Measurements from ENCODE around the gene CBX3. TPM values are rescaled to one million over a fixed set of nuclear protein-coding genes. Genes with fewer than 3 reads are reported as not detected.

CBX3 gene
- total RNA-seq, 1 donor from 2014 or later, result 148 TPM

DNA sequence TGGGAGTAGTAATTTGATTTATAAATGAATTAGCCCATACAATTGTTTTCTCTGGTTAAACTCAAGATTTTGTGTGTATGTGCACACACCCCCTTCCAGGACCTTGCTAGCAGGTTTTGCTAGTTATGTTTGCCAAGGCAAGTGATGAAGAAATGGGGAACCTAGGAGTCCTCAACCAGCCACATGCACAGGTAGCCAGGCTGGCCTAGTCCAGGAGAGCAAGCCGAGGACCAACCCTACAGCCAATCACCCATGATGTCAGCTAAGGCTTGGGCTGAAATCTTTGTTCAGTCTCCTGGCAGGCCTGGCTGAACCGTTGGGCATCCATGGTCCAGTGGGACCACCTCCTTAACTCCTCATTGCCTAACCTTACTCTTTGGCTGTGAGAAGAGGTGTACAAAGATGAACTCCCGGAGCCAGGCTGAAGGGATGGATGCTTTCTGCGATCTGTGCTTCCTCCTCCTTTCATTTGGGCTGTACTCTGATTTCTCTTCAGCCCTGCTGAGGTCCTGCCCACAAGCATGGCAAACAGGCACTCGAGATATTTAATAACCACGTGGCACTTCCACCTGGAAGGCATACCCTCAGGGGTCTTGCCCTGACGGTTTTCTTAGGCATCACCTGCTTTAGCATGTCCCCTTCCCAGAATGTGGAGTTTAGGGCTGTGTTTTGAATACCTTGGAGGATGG, 23.1 kb upstream of the CBX3 start:
- DNase-seq (ENCODE audit: low read depth) (no peak), FAIRE-seq (no peak)
- Mint-ChIP-seq H3K4me3 (ENCODE audit: unreplicated experiment) (no peak overlapping the region), H3K9me3 (ENCODE audit: unreplicated experiment) (no peaks in the 10 kb centered on the region), H3K4me1 (ENCODE audit: low read depth, unreplicated experiment) (peaks cover 6% of the 10 kb centered on the region), H3K36me3 (ENCODE audit: low read depth, unreplicated experiment) (peaks cover 9% of the 10 kb centered on the region), H3K27me3 (ENCODE audit: low read depth, unreplicated experiment) (no peaks in the 10 kb centered on the region), H3K27ac (ENCODE audit: unreplicated experiment) (peak overlapping the region; percentile 53)
- no peaks in the 10 kb centered on the region for H3K36me3 ChIP-seq (ENCODE audit: insufficient read depth, low read length)
- no peak overlapping the region for H3K4me3 ChIP-seq (ENCODE audit: insufficient read depth, low read depth, low read length)
- H3K27ac ChIP-seq (ENCODE audit: low read depth, low read length), result no peak overlapping the region
- no peak for TF ChIP-seq EZH2 (IDR thresholded peaks at IDR 0.05; ENCODE audit: insufficient read depth, low read length)
- TF ChIP-seq, protein P1, sequence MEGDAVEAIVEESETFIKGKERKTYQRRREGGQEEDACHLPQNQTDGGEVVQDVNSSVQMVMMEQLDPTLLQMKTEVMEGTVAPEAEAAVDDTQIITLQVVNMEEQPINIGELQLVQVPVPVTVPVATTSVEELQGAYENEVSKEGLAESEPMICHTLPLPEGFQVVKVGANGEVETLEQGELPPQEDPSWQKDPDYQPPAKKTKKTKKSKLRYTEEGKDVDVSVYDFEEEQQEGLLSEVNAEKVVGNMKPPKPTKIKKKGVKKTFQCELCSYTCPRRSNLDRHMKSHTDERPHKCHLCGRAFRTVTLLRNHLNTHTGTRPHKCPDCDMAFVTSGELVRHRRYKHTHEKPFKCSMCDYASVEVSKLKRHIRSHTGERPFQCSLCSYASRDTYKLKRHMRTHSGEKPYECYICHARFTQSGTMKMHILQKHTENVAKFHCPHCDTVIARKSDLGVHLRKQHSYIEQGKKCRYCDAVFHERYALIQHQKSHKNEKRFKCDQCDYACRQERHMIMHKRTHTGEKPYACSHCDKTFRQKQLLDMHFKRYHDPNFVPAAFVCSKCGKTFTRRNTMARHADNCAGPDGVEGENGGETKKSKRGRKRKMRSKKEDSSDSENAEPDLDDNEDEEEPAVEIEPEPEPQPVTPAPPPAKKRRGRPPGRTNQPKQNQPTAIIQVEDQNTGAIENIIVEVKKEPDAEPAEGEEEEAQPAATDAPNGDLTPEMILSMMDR (IDR thresholded peaks at IDR 0.05; ENCODE audit: insufficient read depth, low read depth, low read length), result no peak
- no peaks in the 10 kb centered on the region for H3K9me3 ChIP-seq (ENCODE audit: insufficient read depth, low read depth, low read length)
- no peaks in the 10 kb centered on the region for H3K79me2 ChIP-seq (ENCODE audit: insufficient read depth, low read length)
- H3K9ac ChIP-seq (ENCODE audit: low read length), result no peak overlapping the region
- H3K27me3 ChIP-seq (ENCODE audit: insufficient read depth, low read length), result no peaks in the 10 kb centered on the region
- H4K20me1 ChIP-seq (ENCODE audit: insufficient read depth, low read length), result peaks cover 31% of the 10 kb centered on the region
- H3K4me2 ChIP-seq (ENCODE audit: low read length), result no peak overlapping the region
- no peak overlapping the region for H2AFZ ChIP-seq (ENCODE audit: low read depth, low read length)
- no peaks in the 10 kb centered on the region for H3K4me1 ChIP-seq (ENCODE audit: insufficient read depth, low read length)

DNA sequence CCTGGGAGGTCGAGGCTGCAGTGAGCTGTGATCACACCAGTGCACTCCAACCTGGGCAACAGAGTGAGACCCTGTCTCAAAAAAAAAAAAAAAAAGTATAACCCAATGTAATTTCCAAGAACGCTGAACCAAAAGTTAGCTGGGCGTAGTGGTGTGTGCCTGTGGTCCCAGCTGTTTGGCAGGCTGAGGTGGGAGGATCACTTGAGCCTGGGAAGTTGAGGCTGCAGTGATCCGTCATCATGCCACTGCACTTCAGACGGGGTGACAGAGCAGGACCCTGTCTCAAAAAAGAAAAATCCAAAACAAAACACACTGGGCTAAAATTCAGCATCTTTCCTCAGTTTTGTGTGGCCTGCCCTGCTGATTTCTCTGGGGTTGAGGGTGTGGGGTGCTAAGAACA, 22.1 kb upstream of the CBX3 start:
- peaks cover 9% of the 10 kb centered on the region for H3K36me3 Mint-ChIP-seq (ENCODE audit: low read depth, unreplicated experiment)
- H3K4me3 ChIP-seq (ENCODE audit: insufficient read depth, low read depth, low read length), result no peak overlapping the region
- no peaks in the 10 kb centered on the region for H3K9me3 ChIP-seq (ENCODE audit: insufficient read depth, low read depth, low read length)
- H3K27ac Mint-ChIP-seq (ENCODE audit: unreplicated experiment), result peak overlapping the region; percentile 26
- H3K36me3 ChIP-seq (ENCODE audit: insufficient read depth, low read length), result peaks cover 2% of the 10 kb centered on the region
- no peak for FAIRE-seq
- H3K4me1 Mint-ChIP-seq (ENCODE audit: low read depth, unreplicated experiment), result peaks cover 12% of the 10 kb centered on the region
- no peaks in the 10 kb centered on the region for H3K9me3 Mint-ChIP-seq (ENCODE audit: unreplicated experiment)
- H4K20me1 ChIP-seq (ENCODE audit: insufficient read depth, low read length), result peaks cover 37% of the 10 kb centered on the region
- H3K79me2 ChIP-seq (ENCODE audit: insufficient read depth, low read length), result no peaks in the 10 kb centered on the region
- no peaks in the 10 kb centered on the region for H3K27me3 Mint-ChIP-seq (ENCODE audit: low read depth, unreplicated experiment)
- no peaks in the 10 kb centered on the region for H3K4me1 ChIP-seq (ENCODE audit: insufficient read depth, low read length)
- H2AFZ ChIP-seq (ENCODE audit: low read depth, low read length), result no peak overlapping the region
- no peak overlapping the region for H3K4me3 Mint-ChIP-seq (ENCODE audit: unreplicated experiment)
- H3K27ac ChIP-seq (ENCODE audit: low read depth, low read length), result no peak overlapping the region
- H3K4me2 ChIP-seq (ENCODE audit: low read length), result no peak overlapping the region
- H3K27me3 ChIP-seq (ENCODE audit: insufficient read depth, low read length), result no peaks in the 10 kb centered on the region
- no peak overlapping the region for H3K9ac ChIP-seq (ENCODE audit: low read length)
- no peak for DNase-seq (ENCODE audit: low read depth)
- TF ChIP-seq, protein P1 (IDR thresholded peaks at IDR 0.05; ENCODE audit: insufficient read depth, low read depth, low read length), result no peak
- no peak for TF ChIP-seq EZH2 (IDR thresholded peaks at IDR 0.05; ENCODE audit: insufficient read depth, low read length)

DNA sequence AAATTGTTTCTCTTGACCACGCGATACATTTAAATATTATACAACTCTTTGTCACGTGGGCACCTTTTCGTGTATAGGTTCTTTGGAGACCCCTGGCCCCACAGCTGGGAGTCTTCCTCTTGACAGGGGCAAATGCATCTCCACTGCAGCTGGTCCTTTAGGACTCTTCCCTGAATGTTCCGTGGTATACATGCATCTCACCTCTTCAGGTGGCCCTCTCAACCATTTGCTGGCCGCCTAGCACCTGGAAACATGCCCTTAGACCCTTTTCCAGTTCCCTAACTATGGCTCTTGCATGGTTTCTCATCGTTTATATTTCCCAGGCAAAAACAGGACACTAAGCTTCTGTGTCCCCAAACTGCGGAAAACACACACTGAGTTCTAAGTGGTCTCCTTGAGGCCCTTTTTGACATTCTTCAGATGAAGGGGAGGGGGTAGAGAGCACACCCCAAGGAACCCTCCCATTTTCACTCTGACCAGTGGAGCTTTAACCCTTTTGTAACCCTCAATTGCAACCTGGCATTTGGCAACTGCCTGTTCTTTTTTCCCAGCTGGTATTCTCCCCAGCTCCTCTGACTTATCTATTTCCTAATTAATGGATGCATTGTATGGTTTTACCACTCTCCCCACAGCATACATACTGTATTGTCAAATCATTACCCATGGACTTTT, 21.6 kb upstream of the CBX3 start:
- no peak for FAIRE-seq
- no peaks in the 10 kb centered on the region for H3K4me1 ChIP-seq (ENCODE audit: insufficient read depth, low read length)
- no peak overlapping the region for H3K9ac ChIP-seq (ENCODE audit: low read length)
- H3K9me3 ChIP-seq (ENCODE audit: insufficient read depth, low read depth, low read length), result no peaks in the 10 kb centered on the region
- peaks cover 38% of the 10 kb centered on the region for H4K20me1 ChIP-seq (ENCODE audit: insufficient read depth, low read length)
- H3K4me3 ChIP-seq (ENCODE audit: insufficient read depth, low read depth, low read length), result no peak overlapping the region
- H3K36me3 Mint-ChIP-seq (ENCODE audit: low read depth, unreplicated experiment), result peaks cover 9% of the 10 kb centered on the region
- no peak overlapping the region for H2AFZ ChIP-seq (ENCODE audit: low read depth, low read length)
- no peak overlapping the region for H3K4me3 Mint-ChIP-seq (ENCODE audit: unreplicated experiment)
- no peak for TF ChIP-seq EZH2 (IDR thresholded peaks at IDR 0.05; ENCODE audit: insufficient read depth, low read length)
- TF ChIP-seq, protein P1 (IDR thresholded peaks at IDR 0.05; ENCODE audit: insufficient read depth, low read depth, low read length), result no peak
- H3K27me3 ChIP-seq (ENCODE audit: insufficient read depth, low read length), result no peaks in the 10 kb centered on the region
- H3K27ac ChIP-seq (ENCODE audit: low read depth, low read length), result no peak overlapping the region
- H3K4me1 Mint-ChIP-seq (ENCODE audit: low read depth, unreplicated experiment), result peaks cover 15% of the 10 kb centered on the region
- H3K4me2 ChIP-seq (ENCODE audit: low read length), result no peak overlapping the region
- H3K36me3 ChIP-seq (ENCODE audit: insufficient read depth, low read length), result peaks cover 4% of the 10 kb centered on the region
- no peaks in the 10 kb centered on the region for H3K27me3 Mint-ChIP-seq (ENCODE audit: low read depth, unreplicated experiment)
- peak overlapping the region; percentile 53 for H3K27ac Mint-ChIP-seq (ENCODE audit: unreplicated experiment)
- H3K9me3 Mint-ChIP-seq (ENCODE audit: unreplicated experiment), result no peaks in the 10 kb centered on the region
- H3K79me2 ChIP-seq (ENCODE audit: insufficient read depth, low read length), result no peaks in the 10 kb centered on the region
- no peak for DNase-seq (ENCODE audit: low read depth)
